GM19324 (cell line): ENCODE data around the gene RPTOR.
"Not testable (repeated sequence)": the region's sequence is repeated elsewhere in the genome, so short reads cannot be mapped to it uniquely, and the experiment has no call there.

Experiments
- ATAC-seq: cut with Tn5 transposase; IDR thresholded peaks from one replicate; pipeline ENCODE4 v1.9.1; 2021; ENCODE audit warnings: mild to moderate bottlenecking, moderate library complexity; ENCODE audit not compliant: unreplicated experiment, low FRiP score

Gene RPTOR

GRCh38 chr17:80731323-80731722, 186.7 kb downstream of the RPTOR start:
- no peak for ATAC-seq

DNA sequence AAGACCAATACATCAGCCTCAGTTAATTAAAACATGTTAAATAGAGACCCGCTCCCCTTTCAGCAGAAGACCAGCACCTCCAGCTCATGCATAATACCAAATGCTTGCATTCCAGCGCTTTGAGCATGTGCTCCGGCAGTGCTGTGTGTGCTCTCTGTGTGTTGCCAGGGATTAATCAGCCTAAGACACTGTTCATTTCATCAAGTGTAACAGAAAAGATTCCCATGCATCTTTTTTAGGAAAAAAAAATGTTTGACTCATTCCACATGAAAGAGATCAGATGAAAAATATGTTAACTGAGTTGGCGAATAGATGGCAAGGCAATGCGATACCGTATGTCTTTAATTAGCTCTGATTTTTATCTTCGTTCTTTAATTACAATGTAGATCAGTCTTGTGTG, 187.6 kb downstream of the RPTOR start:
- ATAC-seq = no peak

DNA sequence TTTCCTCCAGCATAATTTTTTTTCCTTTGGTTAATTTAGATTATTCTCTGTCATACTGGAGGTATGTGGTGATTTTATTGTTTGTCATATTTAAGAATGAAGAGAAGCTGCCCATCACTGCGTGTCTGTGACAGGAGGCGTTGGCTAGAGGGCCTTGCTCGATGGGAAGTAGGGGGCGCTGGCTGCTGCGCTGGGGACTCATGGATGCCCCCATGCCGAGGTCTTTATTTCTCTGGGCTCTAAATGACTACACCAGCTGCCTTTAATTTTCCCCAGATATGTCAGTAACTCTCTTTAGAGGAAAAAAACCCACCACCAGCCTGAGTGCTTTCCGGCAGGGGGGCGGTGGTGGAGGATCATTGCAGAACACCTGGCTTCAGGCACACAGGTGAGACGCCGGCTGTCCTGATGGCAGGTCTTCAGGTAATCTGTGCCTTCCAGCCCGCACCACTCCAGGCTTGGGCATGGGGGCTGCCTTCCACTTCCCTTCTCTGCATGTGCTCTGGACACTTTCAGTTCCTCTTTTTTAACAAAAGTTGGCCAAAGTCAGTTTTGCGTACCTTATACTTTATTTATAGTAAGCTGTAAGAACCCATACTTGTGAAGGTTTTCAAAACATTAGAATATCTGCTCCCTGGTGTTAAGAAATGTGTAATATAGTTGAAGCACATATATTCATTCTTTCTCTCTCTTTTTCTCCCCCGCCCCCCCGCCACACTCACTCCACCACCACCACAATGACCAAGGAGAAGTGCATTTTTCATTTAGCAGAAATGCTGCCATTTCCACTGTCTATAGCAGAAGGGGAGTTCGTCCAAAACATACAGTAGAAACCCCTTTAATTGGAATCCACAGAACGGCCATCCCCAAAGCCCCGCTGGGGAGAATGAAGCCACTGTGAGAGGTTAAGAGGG, 192.7 kb downstream of the RPTOR start:
- peak; percentile 71 for ATAC-seq

DNA sequence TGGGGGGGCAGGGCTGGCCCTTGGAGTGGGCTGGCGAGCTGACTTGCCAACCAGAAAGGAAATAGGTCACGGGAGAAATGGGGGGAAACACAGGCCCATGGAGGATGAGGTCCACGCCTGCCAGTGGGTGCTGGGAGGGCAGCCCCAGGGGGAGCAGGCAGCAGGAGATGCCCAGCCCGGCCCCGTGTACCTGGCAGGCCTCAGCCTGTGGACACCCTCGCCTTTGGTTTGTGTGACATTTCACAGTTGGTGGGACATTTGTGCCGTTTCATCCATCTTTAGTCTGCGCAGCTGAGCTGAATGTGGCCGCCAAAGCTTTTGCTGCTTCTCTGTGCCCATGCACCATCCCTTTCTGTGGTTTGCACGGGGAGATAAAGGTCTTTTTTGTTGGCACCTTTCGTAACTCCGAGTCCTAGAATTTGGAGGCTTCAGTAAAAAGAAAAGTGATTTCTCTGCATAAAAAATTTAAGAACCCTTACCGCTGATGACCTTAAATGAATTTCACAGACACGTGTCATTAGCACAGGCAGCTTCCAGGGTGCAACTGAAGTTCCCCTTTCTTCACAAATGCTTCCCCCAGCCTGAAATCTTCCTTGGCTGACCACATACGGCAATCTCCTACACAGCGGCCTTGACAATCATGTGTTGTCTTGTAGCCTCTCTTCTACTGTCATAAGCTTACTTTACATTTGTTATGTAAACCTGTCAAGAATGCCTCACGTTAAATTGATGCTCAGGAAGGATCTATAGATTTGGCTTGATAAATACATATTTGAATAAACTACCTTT, 193.6 kb downstream of the RPTOR start:
- no peak for ATAC-seq

DNA sequence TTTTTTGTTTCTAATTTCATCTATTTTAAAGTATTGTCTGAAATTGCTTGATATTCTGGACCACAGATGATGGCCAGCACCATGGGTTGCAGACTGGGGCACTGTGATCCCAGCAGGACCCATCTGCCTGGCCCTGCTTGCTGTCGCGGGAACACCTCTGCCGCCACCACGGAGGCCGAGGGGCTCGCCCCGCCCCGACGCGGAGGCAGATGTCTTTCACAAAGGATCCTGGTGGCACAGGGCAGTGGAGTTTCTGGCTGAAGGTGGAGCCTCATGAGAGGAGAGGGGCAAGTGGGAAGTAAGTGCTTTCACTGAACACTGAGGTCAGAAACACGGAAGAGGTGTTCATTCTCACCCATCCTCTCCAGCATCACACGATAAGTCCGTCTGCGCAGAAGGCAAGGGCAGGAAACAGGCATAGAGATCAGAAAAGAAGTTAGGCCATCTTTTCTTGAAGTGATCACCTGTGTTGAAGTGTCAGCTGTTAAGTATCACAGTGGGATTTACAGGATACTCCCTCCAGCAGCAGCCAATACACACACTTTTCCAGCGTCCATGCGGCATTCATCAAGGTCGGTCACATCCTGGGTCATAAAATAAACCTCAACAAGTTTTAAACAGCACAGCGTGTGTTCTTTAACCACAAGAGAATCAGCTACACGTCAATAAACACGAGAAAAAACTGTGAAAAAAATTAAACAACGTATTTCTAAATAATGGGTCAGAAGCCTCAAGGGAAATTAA, 194.5 kb downstream of the RPTOR start:
- ATAC-seq = no peak

GRCh38 chr17:80740141-80740540, 195.5 kb downstream of the RPTOR start:
- no peak for ATAC-seq

- ATAC-seq = no peak
These were observed 197.5 kb downstream of the RPTOR start for GRCh38 chr17:80742091-80742490.

GRCh38 chr17:80742581-80743180, 198.0 kb downstream of the RPTOR start:
- no peak for ATAC-seq

- ATAC-seq = no peak
These were observed 198.6 kb downstream of the RPTOR start for GRCh38 chr17:80743181-80743771.

DNA sequence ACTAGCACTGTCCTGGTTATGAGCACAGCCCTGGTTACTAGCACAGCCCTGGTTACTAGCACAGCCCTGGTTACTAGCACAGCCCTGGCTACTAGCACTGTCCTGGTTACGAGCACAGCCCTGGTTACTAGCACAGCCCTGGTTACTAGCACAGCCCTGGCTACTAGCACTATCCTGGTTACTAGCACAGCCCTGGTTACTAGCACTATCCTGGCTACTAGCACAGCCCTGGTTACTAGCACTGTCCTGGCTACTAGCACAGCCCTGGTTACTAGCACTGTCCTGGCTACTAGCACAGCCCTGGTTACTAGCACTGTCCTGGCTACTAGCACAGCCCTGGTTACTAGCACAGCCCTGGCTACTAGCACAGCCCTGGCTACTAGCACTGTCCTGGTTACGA, 199.3 kb downstream of the RPTOR start:
- ATAC-seq = not testable (repeated sequence)

DNA sequence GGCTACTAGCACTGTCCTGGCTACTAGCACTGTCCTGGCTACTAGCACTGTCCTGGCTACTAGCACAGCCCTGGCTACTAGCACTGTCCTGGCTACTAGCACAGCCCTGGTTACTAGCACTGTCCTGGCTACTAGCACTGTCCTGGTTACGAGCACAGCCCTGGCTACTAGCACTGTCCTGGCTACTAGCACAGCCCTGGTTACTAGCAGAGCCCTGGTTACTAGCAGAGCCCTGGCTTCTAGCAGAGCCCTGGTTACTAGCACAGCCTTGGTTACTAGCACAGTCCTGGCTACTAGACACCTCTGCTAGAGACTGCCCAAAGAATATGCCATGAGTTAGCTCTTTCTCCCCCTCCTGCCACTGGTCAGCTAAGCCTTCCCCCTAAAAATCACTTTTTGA, 200.1 kb downstream of the RPTOR start:
- ATAC-seq = not testable (repeated sequence)

- ATAC-seq = no peak
These were observed 200.5 kb downstream of the RPTOR start for GRCh38 chr17:80745183-80745582.

GRCh38 chr17:80746262-80746935, 201.8 kb downstream of the RPTOR start:
- no peak for ATAC-seq

GRCh38 chr17:80747469-80747868, 202.8 kb downstream of the RPTOR start:
- no peak for ATAC-seq

GRCh38 chr17:80749611-80750010, 205.0 kb downstream of the RPTOR start:
- ATAC-seq = no peak

DNA sequence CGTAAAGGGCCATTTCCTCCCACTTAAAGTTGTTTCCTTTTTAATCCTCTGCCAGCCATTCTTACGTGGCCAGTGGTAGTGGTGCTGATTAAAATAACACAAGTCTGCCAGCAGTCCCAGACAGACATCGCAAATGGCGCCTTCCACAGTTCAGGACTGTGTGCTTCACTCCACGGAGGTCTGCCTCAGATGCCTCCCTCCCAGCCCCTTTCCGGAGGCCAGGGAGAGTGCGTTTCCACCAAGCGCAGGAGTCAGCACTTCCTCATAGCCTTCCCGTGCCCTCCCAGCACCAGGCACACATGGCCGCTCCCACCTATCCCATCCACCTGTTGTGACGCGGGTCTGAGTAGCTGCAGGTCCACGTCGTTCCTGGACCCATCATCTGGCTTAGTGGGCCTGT, 205.6 kb downstream of the RPTOR start:
- no peak for ATAC-seq

- no peak for ATAC-seq
These were observed 206.7 kb downstream of the RPTOR start for GRCh38 chr17:80751070-80751945.

GRCh38 chr17:80751946-80752581, 207.4 kb downstream of the RPTOR start:
- no peak for ATAC-seq
